Hepatocyte (in vitro differentiated cells): ENCODE data around the gene H2AZ2. TPM values are rescaled to one million over a fixed set of nuclear protein-coding genes. Genes with fewer than 3 reads are reported as not detected.

ENCODE experiments used
- DNase-seq: peaks from one replicate; pipeline ENCODE4 v3.0.0-alpha.2; 2016; ENCODE audit warnings: low spot score
- H2AFZ ChIP-seq: fragments of 200-600 bp; sonication (generic); 2 replicates; pipeline ENCODE4 v1.6.0; 2016; ENCODE audit warnings: antibody characterized with exemption, mild to moderate bottlenecking
- H3K27ac ChIP-seq: fragments of 200-600 bp; sonication (generic); 2 replicates; pipeline ENCODE4 v1.5.1; 2016; ENCODE audit warnings: mild to moderate bottlenecking
- H3K27me3 ChIP-seq: fragments of 200-600 bp; sonication (generic); 2 replicates; pipeline ENCODE4 v1.6.1; 2016
- H3K36me3 ChIP-seq: fragments of 200-600 bp; sonication (generic); replicated peaks from 2 replicates; pipeline ENCODE4 v1.5.1; 2016; ENCODE audit warnings: low read depth; ENCODE audit not compliant: insufficient read depth
- H3K4me1 ChIP-seq: fragments of 200-600 bp; sonication (generic); 2 replicates; pipeline ENCODE4 v1.5.1; 2016; ENCODE audit warnings: mild to moderate bottlenecking, moderate library complexity; ENCODE audit not compliant: insufficient read depth
- H3K4me2 ChIP-seq: fragments of 200-600 bp; sonication (generic); 2 replicates; pipeline ENCODE4 v1.6.0; 2016
- H3K4me3 ChIP-seq: fragments of 200-600 bp; sonication (generic); 2 replicates; pipeline ENCODE4 v1.5.1; 2016; ENCODE audit warnings: mild to moderate bottlenecking
- H3K79me2 ChIP-seq: fragments of 200-600 bp; sonication (generic); 2 replicates; pipeline ENCODE4 v1.6.0; 2017; ENCODE audit warnings: mild to moderate bottlenecking
- H3K9me2 ChIP-seq: fragments of 200-600 bp; sonication (generic); replicated peaks from 2 replicates; pipeline ENCODE4 v1.6.0; 2017; ENCODE audit warnings: mild to moderate bottlenecking; ENCODE audit not compliant: insufficient read depth
- H3K9me3 ChIP-seq: fragments of 200-600 bp; sonication (generic); 2 replicates; pipeline ENCODE4 v1.5.1; 2016; ENCODE audit warnings: low read depth, mild to moderate bottlenecking
- H4K20me1 ChIP-seq: fragments of 200-600 bp; sonication (generic); 2 replicates; pipeline ENCODE4 v1.6.0; 2016; ENCODE audit warnings: mild to moderate bottlenecking; ENCODE audit not compliant: insufficient read depth, poor library complexity, severe bottlenecking
- CTCF ChIP-seq: fragments of 200-600 bp; sonication (generic); IDR thresholded peaks from 2 replicates; pipeline ENCODE4 v1.5.1; 2016; ENCODE audit warnings: antibody characterized with exemption, mild to moderate bottlenecking; ENCODE audit not compliant: poor library complexity
- EZH2 ChIP-seq: fragments of 200-600 bp; sonication (generic); IDR thresholded peaks from 2 replicates; pipeline ENCODE4 v1.6.1; 2016; ENCODE audit warnings: antibody characterized with exemption, mild to moderate bottlenecking, borderline replicate concordance
- EZH2phosphoT487 ChIP-seq: fragments of 200-600 bp; sonication (generic); IDR thresholded peaks from one replicate; pipeline ENCODE4 v1.6.1; 2018; ENCODE audit warnings: antibody characterized with exemption, mild to moderate bottlenecking, low read depth, moderate library complexity; ENCODE audit not compliant: unreplicated experiment, severe bottlenecking
- WGBS: methylation state at CpG from one replicate; pipeline ENCODE4 v1.1.6; 2016; ENCODE audit warnings: low lambda C conversion rate; ENCODE audit errors: missing lambda C conversion rate; 5-methylcytosine and 5-hydroxymethylcytosine counted together
- polyA plus RNA-seq: library from polyadenylated mRNA; unstranded; fragments of >200 nt; fragmentation: Nextera tagmentation; extraction: Ambion mirVana; gene quantifications from 2 replicates; pipeline ENCODE4 v1.2.1, GENCODE V29; 2016
- total RNA-seq: library from RNA; depleted of rRNA; stranded (reverse); fragments of >200 nt; gene quantifications from 2 replicates; pipeline ENCODE4 v1.2.3, GENCODE V29; 2014

H2AZ2 gene
- total and polyA plus RNA-seq, 2 experiments from 2014 or later, result 138 to 178 TPM

DNA sequence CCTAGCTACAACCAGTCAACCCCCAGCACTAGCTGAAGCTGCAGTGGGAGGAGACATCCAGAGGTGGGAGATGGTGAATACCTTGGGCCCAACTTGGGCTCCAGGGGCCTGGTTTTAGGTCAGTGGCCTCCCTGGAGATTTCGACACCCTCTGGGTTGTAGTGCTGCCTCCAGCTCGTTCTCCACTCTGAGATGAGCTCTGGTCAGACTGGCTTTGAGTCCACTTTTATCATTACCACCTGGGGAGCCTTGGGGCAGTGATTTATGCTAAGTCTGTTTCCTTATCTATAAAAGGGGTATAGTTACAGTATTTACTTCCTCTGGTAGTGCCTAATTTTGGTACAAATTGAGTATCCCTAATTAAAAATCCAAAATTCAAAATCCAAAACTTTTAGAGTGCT lies 28.6 kb downstream of the H2AZ2 start:
- WGBS, result 59% methylated on average over 2 of the region's 2 CpGs
- no peaks in the 10 kb centered on the region for H4K20me1 ChIP-seq
- no peaks in the 10 kb centered on the region for H3K79me2 ChIP-seq
- H3K9me3 ChIP-seq, result no peaks in the 10 kb centered on the region
- H3K4me1 ChIP-seq, result no peaks in the 10 kb centered on the region
- no peaks in the 10 kb centered on the region for H3K36me3 ChIP-seq
- no peak overlapping the region for H3K27ac ChIP-seq
- no peak overlapping the region for H3K4me3 ChIP-seq
- no peak overlapping the region for H3K4me2 ChIP-seq
- no peaks in the 10 kb centered on the region for H3K9me2 ChIP-seq
- no peak overlapping the region for H2AFZ ChIP-seq
- no peak for TF ChIP-seq EZH2phosphoT487
- no peak for TF ChIP-seq CTCF
- no peak for TF ChIP-seq EZH2
- no peaks in the 10 kb centered on the region for H3K27me3 ChIP-seq
- DNase-seq, result no peak

DNA sequence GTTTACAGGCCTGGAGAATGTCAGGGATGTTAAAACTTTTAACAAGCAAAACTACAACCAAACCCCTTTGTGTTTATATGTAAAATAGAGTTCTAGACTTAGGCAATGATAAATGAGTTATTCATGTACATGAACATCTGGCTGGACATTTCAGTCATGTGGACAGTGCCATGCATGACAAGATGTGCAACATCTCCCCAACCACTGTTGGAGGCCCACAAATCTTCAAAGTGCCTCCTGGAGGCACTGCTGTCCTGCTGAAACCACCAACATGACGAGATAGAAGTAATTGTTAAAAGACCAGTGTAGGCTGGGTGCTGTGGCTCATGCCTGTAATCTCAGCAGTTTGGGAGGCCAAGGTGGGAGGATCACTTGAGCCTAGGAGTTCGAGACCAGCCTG lies 33.0 kb downstream of the H2AZ2 start:
- whole genome bisulfite sequencing, result 97% methylated on average over 2 of the region's 2 CpGs
- H3K4me3 ChIP-seq, result no peak overlapping the region
- DNase-seq, result no peak

DNA sequence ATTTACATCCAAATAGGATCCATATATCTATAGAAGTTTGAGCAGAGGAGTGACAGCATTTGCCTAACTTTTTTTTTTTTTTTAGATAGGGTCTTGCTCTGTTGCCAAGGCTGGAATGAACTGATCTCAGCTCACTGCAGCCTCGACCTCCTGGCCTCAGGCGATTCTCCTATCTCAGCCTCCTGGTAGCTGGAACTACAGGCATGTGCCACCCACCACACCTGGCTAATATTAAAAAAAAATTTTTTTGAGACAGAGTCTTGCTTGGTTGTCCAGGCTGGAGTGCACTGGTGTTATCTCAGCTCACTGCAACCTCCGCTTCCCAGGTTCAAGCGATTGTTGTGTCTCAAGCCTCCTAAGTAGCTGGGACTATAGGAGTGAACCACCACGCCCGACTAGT lies 36.3 kb downstream of the H2AZ2 start:
- Histone ChIP-seq H3K4me1 (no peaks in the 10 kb centered on the region), H3K36me3 (no peaks in the 10 kb centered on the region), H3K79me2 (no peaks in the 10 kb centered on the region), H3K27ac (no peak overlapping the region), H3K4me2 (no peak overlapping the region), H4K20me1 (no peaks in the 10 kb centered on the region), H3K9me2 (no peaks in the 10 kb centered on the region), H3K9me3 (no peaks in the 10 kb centered on the region), H3K4me3 (no peak overlapping the region), H2AFZ (no peak overlapping the region), H3K27me3 (no peaks in the 10 kb centered on the region)
- no peak for TF ChIP-seq EZH2
- no peak for TF ChIP-seq EZH2phosphoT487
- TF ChIP-seq CTCF, result no peak
- 92% methylated on average over 6 of the region's 6 CpGs for whole genome bisulfite sequencing
- DNase-seq, result no peak

More for the DNA sequence above, 33.0 kb downstream of the H2AZ2 start:
- H3K79me2 ChIP-seq, result no peaks in the 10 kb centered on the region
- H3K27ac ChIP-seq, result no peak overlapping the region
- H4K20me1 ChIP-seq, result no peaks in the 10 kb centered on the region
- H3K9me3 ChIP-seq, result no peaks in the 10 kb centered on the region
- TF ChIP-seq EZH2phosphoT487 (no peak), EZH2 (no peak), CTCF (no peak)
- no peak overlapping the region for H2AFZ ChIP-seq
- no peak overlapping the region for H3K4me2 ChIP-seq
- H3K27me3 ChIP-seq, result no peaks in the 10 kb centered on the region
- no peaks in the 10 kb centered on the region for H3K9me2 ChIP-seq
- H3K4me1 ChIP-seq, result no peaks in the 10 kb centered on the region
- no peaks in the 10 kb centered on the region for H3K36me3 ChIP-seq

GRCh38 chr7:44811093-44811492 lies 36.8 kb downstream of the H2AZ2 start:
- Histone ChIP-seq H3K4me1 (no peaks in the 10 kb centered on the region), H4K20me1 (no peaks in the 10 kb centered on the region), H2AFZ (no peak overlapping the region), H3K9me2 (no peaks in the 10 kb centered on the region), H3K4me3 (no peak overlapping the region), H3K4me2 (no peak overlapping the region), H3K27ac (no peak overlapping the region), H3K27me3 (no peaks in the 10 kb centered on the region), H3K9me3 (no peaks in the 10 kb centered on the region), H3K79me2 (no peaks in the 10 kb centered on the region), H3K36me3 (no peaks in the 10 kb centered on the region)
- TF ChIP-seq EZH2phosphoT487 (no peak), EZH2 (no peak), CTCF (no peak)
- DNase-seq, result peak; percentile 34
